ENCODE results near the gene QSOX2.
A peak's percentile ranks its signal among the peaks of the same experiment; 100 is the strongest.

The QSOX2 gene

DNA sequence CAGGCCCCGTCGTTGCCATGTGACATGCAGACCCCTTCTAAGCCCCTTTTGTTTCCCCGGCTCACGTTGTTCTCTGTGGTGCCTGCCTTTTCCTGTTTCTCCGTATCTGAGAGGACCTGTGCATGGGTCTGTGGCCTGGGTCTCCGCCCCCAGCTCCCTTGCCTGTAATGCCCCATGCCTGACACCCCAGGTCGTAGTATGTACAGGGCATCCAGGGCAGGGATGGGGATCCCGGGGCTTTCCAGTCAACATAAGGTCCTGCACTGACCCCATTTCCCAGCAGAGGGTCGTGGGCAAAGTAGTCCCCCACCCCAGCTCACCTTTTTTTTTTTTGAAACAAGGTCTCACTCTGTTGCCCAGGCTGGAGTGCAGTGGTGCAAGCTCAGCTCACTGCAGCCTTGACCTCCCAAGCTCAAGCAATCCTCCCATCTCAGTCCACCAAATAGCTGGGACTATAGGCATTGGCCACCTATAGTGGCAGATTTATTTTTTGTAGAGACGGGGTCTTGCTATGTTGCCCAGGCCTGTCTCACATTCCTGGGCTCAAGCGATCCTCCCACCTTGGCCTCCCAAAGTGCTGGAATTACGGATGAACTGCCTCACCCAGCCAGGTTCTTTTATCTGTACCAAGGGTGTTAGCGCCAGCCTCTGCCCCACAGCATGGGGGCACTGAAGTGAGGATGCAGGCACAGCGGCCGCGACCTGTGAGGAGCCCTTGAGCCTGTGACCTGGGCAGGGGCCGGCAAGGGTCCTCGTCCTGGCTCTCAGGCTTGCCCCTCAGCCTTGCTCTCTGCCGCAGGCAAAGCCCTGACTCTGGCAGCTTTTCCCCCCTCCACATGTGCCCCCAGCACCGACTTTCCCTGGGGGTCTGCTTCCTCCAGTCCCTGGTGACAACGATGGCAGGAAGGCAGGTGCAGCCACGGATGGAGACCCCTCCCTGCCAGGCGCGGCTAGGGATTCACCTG, 19.1 kb upstream of the QSOX2 start:
- no peak for DNase-seq

DNA sequence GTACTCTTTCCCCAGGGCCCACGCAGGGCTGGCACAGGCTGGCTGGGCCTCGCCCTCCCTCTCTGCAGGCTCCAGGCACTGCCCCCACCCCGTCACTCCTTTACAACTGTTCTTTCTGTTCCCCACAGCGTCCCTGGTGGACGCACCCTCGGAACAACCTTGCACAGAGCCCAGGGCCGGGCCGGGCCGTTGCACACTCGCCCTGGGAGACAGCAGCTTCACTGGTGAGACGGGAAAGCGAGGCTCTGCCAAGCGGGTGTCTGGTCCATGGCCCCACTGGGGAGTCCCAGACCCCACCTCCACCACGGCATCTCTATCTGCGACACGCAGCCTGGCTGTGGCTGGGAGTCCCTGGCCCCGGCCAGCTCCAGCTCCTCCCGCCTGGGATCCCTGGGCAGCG, 18.4 kb upstream of the QSOX2 start:
- no peak for DNase-seq

DNA sequence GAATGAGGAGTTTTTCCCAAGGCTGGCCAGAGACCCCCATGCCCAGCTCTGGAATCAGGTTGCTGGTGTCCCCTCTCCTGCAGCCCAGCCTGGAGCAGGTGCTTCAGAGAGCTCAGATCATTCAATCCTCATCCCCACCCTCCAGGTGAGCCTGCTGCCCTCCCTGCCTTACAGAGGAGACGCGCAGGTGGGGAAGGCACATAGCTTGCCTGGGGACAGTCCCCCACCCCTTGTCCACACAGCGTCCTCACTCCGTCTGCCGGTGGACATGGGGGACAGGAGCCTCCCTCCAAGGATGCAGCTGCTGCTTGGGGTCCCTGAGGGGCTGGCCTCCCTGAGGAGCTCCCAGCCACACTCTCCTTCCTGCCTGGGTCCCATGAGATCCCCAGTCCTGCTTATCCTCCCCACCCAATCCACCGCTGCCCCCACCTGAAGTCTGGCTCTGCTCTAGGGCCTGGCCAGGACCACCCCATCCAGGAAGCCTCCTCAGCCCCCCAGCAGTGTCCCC, 17.1 kb upstream of the QSOX2 start:
- DNase-seq: no peak

DNA sequence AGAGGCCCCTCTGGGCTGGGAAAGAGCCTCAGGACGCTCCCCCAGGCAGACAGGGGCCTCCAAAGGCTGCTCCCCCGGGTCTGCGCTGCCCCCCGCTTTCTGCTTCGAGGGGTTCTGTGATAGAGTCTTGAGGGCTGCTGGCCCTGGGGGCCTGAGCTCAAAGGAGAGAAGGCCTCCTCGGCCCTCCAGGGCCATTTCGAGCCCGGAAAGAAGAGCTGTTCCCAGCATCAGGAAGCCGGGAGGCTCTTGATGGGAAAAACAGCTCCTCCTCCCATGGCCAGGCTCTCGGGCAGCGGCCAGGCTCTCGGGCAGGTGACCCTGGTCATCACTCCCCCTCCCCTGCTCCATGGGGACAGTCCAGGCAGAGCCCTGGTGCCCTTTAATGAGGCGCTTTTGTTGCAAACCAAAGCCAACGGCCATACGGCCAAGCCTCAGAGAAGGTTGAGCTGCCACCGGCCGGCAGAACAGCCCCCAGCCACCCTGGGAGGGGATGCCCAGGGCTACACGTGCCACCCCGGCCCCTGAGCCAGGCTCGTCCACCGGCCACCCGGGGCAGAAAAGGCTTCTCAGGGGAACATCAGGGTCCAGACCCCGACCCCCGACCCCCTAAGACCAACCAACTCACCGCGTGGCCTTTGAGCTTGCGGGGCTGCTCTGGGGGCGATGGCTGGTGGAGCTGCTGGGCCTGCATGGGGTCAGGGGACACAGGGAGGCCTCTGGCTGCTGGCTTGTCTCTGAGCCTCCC, 16.2 kb upstream of the QSOX2 start:
- DNase-seq: no peak

DNA sequence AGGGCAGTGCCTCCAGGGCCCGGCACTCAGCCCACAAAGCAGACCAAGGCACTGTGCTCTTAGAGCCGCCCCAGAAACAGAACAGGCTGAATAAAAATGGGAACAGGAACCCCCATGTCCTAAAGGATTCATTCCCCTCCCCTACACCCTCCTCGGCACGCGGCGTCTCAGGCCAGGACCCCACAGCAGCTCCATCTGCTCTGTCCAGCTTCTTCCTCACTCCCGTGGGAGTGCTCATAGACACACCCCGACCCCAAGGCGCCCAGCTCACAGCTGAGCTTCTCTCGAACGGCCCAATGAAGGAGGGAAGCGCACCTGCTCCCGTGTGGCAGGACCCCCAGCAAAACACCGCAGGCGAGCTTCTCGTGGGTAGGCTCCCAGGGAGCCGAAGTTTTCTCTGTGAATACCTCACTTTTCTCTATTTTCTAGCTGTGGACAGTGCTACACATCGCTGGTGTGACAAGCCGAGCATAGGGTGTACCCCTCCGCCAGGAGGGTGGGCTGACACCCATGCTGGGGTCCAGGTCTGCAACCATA, 15.4 kb upstream of the QSOX2 start:
- DNase-seq: no peak

DNA sequence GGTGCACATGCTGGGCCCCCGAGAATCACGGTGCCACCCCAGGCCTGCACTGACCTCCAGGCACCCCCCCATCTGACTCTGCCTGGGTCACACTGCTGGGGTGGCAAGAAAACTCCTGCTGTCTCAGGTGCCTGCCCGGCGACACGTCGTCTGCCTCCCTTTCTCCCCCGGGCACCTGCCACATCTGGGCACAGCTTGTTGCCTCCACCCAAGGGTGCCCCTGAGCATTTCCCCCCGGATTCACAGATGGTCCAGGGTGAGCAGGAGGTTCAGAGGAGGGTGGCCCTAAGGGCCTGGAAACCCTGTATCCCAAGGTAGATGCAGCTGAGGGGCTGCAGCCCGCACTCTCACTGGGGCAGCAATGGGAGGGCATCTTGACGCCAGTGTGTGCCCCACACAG, 14.9 kb upstream of the QSOX2 start:
- no peak for DNase-seq

DNA sequence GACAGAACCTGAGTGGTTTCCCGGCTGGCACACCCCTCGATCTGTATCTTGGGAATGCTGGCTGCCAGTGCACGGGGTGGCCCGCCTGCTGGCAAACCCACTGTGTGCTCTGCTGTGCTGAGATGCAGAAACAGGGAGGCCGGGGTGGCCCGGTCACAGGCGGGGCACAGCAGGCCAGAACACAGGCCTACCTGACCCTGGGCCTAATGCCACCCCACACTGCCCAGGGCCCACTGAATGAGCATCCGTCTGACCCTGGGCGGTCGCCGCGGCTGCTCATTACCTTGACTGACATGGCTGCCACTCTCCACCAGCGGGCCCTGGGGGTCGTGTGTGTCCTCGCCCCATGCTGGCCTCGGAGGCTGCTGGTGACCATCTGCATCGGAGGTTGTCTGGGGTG, 14.2 kb upstream of the QSOX2 start:
- DNase-seq: no peak

DNA sequence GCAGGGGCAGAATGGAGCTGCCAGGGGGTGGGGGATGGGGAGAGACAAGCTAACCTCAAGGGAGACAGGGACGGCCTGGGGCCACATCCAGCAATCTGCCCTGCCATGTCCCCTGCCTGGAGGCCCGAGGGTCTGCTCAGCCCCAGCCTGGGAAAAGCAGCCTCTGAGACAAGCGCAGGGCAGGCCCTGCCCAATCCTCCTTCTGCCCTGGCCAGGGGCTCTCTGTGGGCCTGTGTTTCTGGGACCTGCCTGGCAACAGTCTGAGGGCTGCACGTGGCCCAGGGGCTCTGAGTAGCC, 13.9 kb upstream of the QSOX2 start:
- DNase-seq: no peak

DNA sequence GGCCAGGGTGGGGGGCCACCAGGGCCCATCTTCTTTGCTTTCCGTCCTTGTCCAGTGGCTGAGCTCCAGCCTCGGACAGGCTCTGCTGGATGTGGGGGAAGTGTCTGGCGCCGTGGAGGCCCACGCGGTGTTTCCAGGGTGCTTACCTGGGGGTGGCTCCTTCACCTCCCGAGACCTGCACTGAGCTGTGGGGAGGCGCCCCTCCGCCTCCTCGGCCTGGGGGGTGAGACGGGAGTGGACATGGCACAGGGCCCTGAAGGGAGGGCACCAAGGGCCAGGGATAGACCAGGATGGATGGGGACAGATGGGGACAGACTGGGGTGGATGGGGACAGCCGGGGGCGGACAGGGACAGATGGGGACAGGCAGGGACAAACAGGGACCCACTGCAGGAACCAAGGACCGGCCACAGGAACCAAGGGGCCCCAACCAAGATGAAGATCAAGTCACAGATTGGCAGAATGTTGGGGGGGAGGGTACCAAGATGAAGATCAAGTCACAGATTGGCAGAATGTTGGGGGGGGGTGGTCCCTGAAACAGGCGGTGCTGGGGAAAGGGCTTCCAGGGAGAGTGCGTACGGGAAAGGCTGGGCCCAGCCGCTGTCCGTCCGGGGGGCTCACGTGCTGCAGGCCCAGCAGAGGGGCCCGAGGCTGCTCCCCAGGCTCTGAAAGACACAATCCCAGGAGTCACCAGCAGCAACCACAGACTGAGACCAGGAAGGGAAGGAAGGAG, 13.3 kb upstream of the QSOX2 start:
- no peak for DNase-seq

DNA sequence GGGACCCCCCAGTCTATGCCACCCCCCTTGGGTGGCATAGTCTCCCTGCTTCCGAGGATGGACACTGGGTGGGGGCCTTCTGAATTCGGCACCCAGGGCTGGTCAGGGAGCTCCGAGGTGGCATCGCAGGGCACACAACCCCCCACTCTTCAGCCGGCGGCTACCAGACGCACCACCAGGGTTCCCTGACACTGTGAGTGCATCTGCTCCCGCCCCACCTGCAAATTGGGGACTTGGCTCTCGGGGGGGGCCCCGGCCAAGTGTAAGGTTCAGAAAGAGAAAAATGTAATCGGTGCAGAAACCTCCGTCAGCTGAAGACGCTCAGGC, 12.7 kb upstream of the QSOX2 start:
- no peak for DNase-seq

DNA sequence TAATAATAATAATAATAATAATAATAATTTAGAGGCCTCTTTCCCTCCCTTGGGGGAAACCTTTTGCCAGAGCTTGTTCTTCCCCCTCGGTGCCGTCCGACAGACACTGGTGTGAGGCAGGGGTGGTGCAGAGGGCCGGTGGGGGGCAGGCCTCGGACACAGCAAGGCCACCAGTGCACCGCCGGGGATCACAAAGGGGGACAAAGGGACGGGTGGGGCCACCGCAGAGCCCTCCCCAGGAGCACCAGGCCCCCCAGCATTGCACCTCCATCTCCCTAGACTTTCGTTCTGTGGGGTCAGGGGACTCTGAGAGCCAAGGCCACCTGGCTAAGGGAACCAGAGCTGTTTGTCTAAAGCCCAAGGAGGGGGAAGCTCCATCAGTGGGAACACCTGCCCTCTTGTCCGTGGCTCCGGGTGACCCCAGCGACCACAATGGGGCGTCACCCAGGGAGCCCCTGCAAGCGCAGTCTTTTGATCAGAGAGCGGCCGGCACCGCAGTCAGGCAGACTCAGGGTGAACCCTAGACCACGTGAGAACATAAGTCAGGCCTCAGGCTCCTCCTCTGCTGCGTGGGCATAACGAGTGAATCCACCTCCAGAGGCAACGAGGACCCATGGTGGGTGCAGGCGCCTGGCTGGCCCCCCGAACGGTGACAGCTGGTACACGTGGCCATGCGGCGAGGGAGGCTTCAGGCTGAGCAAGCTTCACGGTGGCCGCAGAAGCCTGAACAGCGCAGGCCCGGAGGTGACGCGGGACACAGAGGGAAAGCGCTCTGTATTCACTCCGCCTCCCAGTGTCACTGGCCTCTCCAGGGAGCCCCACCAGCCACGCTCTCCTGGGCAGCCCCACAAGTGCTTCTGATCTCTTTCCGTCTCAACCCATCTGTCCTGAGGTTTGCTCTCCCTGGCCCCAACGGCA, 12.0 kb upstream of the QSOX2 start:
- no peak for DNase-seq

DNA sequence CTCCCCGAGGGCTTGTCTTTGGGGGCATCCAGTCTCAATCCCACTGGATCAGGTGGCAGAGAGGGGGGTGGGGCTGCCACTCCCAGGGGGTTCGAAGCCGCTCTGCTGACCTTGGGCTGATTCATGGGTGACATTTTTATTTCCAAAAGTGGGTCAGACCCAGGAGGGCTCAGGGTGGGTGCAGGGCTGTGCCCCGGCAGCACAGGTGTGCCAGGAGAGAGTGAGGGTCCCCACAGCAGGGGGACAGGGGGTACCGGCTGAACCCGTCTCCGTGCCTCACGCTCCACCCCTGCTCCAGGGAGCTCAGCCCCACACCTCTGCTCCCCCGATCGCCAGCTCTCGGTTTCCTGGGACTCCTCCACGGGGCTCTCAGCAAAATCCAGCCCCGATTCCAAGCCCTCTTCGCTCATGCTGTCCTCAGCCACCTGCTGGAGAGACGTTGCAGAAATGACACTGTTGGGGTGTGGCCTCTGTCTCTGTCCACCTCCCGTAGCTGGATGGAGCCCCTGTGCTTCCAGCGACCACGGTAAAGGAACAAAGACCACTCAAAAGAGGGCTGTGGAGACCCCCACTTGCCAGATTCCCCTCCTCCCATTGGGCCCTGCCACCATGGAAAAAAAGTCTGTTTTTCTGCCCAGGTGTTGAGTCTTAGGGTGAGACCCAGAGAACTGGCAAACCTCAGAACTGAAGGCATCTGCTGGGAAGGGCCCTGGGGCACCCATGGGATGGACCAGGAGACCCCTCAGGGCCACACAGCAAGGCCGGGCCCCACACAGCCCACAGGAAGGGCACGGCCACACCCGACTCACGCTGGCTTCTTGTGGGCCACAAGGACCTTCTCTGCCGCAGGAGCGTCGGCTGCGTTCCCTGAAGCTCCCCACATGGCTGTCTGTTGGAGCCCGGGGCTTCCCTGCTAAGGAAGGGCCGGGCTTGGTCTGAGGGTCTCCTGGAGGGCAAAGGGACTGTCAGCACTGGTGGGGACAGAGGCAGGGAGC, 10.6 kb upstream of the QSOX2 start:
- DNase-seq: peak in 1 of 2 experiments; percentile 7

DNA sequence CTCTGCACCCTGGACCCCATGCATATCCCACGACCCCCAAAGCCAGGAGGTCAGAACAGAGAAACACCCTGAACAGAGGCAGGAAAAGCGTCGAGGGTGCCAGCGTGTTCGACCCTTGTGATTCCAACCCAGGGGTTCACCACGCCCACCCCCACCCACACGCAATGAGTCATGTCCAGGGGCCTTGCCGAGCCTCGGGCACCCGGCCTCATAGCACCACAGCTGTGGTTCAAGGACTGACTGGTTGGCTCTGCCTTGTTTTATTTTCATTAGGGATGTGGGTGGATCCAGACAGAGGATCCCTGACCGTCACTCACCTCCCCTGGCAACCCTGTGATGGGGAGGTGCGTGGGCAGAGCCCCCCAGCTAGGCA, 9.5 kb upstream of the QSOX2 start:
- DNase-seq: no peak

DNA sequence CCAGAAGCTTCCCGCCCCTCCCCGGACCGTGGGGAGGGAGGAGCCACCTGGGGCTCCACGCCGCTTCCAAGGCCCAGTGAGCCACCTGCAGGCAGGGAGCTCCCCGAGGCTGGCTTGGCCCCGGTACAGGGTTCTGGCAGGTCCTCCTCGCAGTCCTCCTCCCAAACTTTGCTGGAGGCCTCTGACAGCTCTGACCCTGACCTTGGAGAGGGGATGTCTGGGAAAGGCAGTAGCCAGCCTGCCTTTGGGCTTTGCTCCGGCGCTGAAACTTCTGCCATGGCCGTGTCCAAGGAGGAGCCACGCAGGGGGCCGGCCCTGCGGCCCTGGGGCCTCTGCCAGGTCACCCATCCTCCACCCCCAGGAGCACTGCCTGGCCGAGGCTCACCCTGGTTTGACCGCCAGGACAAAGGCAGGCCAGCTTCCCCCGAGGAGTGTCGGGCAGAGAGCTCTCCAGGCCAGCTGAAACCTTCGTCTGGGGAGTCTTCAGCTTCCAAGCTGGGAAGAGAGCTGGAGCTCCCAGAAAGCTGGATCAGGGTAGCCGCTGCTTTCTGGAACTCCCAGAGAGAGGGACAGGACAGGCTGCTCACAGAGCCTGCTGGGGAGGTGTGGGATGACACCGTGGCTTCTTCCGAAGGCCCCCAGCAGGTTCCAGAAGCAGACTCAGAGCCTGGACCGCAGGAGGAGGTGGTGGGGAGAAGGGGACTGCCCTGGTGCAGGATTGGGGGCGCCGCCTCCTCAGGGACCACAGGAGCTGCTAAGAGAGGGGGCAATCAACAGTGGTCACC, 9.0 kb upstream of the QSOX2 start:
- DNase-seq: no peak

DNA sequence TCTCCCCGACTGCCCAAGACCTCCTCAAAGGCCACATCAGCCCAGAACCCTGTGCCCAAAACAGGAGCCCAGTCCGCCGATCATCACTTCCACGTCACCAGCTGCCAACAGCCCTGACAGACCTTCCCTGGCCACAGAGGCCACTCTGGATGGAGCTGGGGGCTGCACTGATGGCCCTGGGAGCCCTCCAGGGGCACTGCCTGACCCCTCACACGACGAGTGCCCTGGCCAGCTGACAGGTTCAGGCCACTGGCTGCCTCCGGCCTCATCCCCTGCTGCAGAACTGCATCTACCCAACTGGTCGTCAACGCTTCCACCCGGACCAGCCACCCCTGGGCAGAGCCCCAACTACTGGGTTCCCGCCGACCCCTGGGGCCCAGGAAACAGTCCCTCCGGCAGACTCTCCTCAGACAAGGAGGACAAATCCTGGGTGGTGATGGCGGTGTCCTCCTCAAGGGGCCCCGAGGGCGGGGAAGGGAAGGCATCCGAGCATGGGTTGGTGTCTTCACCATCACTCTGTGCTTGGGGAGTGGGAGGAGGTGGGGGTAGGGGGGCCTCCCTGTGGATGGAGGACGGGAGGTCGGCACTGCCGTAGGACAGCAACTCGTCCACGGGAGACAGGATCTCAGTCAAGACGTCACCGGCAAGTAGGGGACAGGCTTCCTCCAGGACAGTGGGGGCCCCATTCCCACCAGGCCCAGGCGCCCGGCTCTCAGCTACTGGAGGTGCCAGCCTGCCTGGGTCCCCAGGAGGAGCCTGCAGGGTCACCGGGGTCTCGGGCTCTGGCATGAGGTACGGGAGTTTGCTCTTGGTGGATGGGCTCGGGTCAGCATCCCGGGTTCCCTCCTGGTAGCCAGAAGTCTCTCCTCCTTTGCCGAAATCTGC, 7.9 kb upstream of the QSOX2 start:
- DNase-seq: no peak

DNA sequence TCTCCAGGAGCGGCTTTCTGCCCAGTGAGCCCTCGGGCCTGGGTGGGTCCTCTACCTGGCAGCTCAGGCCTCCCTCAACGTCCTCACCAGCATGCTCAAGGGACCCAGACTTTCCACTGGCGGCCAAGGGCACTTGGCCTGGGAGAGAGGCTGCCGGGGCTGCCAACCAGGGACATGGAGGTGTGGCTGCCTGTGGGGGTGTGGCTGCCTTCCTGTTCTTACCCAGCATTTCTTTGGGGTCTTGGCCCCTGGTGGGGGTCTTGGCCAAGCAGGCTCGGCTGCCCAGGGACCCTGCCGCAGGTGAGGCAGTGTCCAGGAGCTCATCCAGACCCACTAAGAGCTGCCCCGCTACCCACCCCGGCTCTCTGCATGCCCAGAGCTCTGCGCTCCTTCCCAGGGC, 7.2 kb upstream of the QSOX2 start:
- DNase-seq: no peak

DNA sequence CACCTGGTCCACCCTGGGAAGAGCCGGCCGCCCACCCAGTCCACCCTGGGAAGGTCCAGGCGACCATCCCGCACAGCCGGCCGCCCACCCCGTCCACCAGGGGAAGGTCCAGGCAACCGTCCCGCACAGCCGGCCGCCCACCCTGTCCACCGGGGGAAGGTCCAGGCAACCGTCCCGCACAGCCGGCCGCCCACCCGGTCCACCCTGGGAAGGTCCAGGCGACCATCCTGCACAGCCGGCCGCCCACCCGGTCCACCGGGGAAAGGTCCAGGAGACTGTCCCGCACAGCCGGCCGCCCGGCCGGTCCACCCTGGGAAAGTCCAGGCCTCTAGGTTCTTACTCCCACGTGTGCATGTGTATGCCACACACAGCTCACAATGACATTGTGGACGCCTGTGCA, 6.7 kb upstream of the QSOX2 start:
- no peak for DNase-seq

DNA sequence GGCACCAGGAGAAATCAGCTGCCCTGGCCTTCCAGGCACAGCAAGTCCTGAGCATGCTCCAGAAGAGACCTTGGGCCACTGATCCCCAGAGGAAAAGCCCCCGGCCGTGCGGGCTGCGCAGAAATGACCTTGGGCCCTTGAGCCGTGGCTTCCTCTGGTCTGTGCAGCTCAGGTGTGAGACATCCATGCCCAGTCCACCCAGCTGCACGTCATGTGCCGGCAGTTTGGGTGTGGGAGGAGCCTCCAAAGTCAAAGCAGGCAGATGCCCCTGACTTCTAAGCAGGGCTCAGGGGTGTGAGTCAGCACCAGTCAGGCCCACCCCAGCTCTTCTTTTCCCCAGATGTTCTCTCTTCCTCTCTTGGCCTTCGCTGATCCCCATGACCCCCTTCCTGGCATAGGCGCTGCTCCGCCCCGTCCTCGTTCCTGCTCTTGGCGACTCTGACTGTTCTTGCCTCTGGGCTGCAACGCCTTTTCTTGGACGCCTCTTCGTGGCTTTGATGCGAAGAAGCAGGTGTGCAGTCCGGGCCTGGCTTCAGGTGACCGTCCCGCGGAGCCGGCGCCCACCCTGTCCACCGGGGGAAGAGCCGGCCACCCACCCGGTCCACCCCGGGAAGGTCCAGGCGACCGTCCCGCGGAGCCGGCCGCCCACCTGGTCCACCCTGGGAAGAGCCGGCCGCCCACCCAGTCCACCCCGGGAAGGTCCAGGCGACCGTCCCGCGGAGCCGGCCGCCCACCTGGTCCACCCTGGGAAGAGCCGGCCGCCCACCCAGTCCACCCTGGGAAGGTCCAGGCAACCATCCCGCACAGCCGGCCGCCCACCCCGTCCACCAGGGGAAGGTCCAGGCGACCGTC, 5.9 kb upstream of the QSOX2 start:
- DNase-seq: no peak

Measured in NCI-H2081 (cell line).